Measurements from ENCODE around the gene KCNJ6. TPM values are rescaled to one million over a fixed set of nuclear protein-coding genes. Genes with fewer than 3 reads are reported as not detected.

Gene KCNJ6, protein sequence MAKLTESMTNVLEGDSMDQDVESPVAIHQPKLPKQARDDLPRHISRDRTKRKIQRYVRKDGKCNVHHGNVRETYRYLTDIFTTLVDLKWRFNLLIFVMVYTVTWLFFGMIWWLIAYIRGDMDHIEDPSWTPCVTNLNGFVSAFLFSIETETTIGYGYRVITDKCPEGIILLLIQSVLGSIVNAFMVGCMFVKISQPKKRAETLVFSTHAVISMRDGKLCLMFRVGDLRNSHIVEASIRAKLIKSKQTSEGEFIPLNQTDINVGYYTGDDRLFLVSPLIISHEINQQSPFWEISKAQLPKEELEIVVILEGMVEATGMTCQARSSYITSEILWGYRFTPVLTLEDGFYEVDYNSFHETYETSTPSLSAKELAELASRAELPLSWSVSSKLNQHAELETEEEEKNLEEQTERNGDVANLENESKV
- total RNA-seq, result under 0.01 and 0.43 TPM in 2 replicates

GRCh38 chr21:37916310-37917051, at the start of gene KCNJ6:
KCNJ6 (minus strand) TSS chr21:37916457; CDS start chr21:37840682, 75,775 bp downstream.

All from placental epithelial cell (primary cell).